ENCODE data around the gene FGFRL1. TPM values are rescaled to one million over a fixed set of nuclear protein-coding genes. Genes with fewer than 3 reads are reported as not detected.

Gene FGFRL1
- total RNA-seq, 8 experiments from 2014 or later, result 5.4 to 42.4 (median 15.0) TPM

GRCh38 chr4:1074077-1074476 lies 62.7 kb downstream of the FGFRL1 start:
- Histone ChIP-seq H3K4me1 (replicated peaks in 1 of 2) (peaks cover 0 to 6% of the 10 kb centered on the region in 2 donors), H3K27ac (no peak overlapping the region), H3K4me3 (no peak overlapping the region)
- in situ Hi-C loops (cut with MboI; ENCODE audit: low pct_unique_long_range_greater_than_20kb in 2 of 9, low sequenced_read_pairs in 9 of 9, unreplicated experiment in 9 of 9), result no loop called here
- WGBS, 10 experiments, result 45 to 91% (median 71%) methylated on average over 1 to 8 of the region's 9 CpGs; no CpG with 5 or more reads in 2 of the 10 experiments
- ATAC-seq (replicated peaks in 6 of 8), result no peak

- no peak overlapping the region for H3K4me3 ChIP-seq
- H3K27ac ChIP-seq, result no peak overlapping the region
- 50 to 100% (median 80%) methylated on average over 1 to 3 of the region's 7 CpGs; no CpG with 5 or more reads in 3 of the 10 experiments for WGBS, 10 experiments
- in situ Hi-C loops (cut with MboI; ENCODE audit: low pct_unique_long_range_greater_than_20kb in 2 of 9, low sequenced_read_pairs in 9 of 9, unreplicated experiment in 9 of 9), result no loop called here
- peaks cover 0 to 6% of the 10 kb centered on the region in 2 donors for H3K4me1 ChIP-seq (replicated peaks in 1 of 2)
- peak in 2 of 8 experiments; percentile 22 to 88 for ATAC-seq (replicated peaks in 6 of 8)
Measured at GRCh38 chr4:1075225-1075624, 63.8 kb downstream of the FGFRL1 start.

DNA sequence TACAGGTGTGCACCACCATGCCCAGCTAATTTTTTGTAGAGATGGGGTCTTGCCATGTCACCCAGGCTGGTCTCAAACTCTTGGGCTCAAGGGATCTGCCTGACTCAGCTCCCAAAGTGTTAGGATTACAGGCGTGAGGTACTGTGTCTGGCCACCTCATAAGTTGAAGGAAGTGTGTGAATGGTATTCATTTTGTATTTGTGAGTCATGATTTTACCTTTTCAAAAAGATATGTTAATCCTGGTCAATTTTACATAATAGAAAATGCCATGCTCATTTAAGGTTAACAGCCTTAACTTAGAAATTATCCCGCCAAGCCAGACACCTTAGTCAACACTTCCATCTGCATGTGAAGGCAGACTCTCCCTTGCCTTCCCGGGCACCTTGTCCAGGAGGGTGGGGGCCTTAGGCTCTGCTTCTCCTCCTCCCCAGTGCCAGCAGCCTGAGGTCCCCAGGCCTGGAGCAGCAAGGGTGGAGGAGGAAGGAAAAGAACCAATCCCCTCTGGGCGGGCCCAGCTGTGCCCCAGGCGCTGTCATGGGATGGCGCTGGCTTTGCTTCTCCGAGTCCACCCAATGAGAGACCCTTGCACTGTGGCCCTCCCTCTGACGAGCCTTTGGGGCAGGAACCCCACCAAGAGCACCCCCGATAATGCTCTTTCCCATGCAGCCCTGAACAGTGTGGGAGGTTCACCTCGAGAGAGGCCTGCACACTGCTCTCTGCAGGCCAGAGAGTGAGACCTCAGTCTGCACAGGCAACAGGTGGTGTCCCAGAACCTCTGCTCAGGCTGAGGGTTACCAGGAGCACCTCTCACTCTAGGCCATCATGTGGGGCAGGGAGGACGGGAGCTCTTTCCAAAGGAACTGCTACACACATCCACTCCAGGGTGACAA lies 64.6 kb downstream of the FGFRL1 start:
- in situ Hi-C loops (cut with MboI; ENCODE audit: low pct_unique_long_range_greater_than_20kb in 2 of 9, low sequenced_read_pairs in 9 of 9, unreplicated experiment in 9 of 9), result no loop called here
- no peak overlapping the region for H3K27ac ChIP-seq
- ATAC-seq (replicated peaks in 6 of 8), result peak in 3 of 8 experiments; percentile 57 to 81 (median 71)
- H3K4me1 ChIP-seq (replicated peaks in 1 of 2), result peaks cover 0 to 6% of the 10 kb centered on the region in 2 donors
- H3K4me3 ChIP-seq, result no peak overlapping the region
- WGBS, 10 experiments, result 13 to 90% (median 50%) methylated on average over 1 to 4 of the region's 11 CpGs; no CpG with 5 or more reads in 3 of the 10 experiments

Other genes with a start within 250 kb of the FGFRL1 start
- gene CPLX1, start 185.5 kb upstream of the FGFRL1 start, total RNA-seq, result 10 to 100 TPM in 2 of 8 experiments, 1 to 10 TPM in 6; 1.8 to 15.1 (median 5.4) TPM
- gene GAK, start 79.3 kb upstream of the FGFRL1 start, total RNA-seq, result 10 to 100 TPM; 26.1 to 94.0 (median 44.6) TPM
- gene TMEM175, start 79.2 kb upstream of the FGFRL1 start, total RNA-seq, result 10 to 100 TPM; 12.0 to 31.3 (median 27.3) TPM
- 10 to 100 TPM in 2 of 8 experiments, 1 to 10 TPM in 6; 2.9 to 11.7 (median 6.7) TPM for gene DGKQ, start 38.1 kb upstream of the FGFRL1 start, total RNA-seq
- gene IDUA, start 24.6 kb upstream of the FGFRL1 start, total RNA-seq, result 10 to 100 TPM in 3 of 8 experiments, 1 to 10 TPM in 4, under 1 TPM in 1; 0.88 to 17.4 (median 5.0) TPM
- gene SLC26A1, start 18.2 kb upstream of the FGFRL1 start, total RNA-seq, result 1 to 10 TPM in 5 of 8 experiments, under 1 TPM in 3; 0.60 to 6.3 (median 2.0) TPM
- gene RNF212, start 101.9 kb downstream of the FGFRL1 start, total RNA-seq, result 1 to 10 TPM in 7 of 8 experiments, under 1 TPM in 1; 0.70 to 9.4 (median 4.8) TPM
- 10 to 100 TPM in 2 of 8 experiments, 1 to 10 TPM in 6; 2.0 to 12.6 (median 8.1) TPM for gene SPON2, start 161.0 kb downstream of the FGFRL1 start, total RNA-seq
- gene CTBP1, start 237.5 kb downstream of the FGFRL1 start, total RNA-seq, result 100 to 1,000 TPM; 120 to 180 (median 146) TPM